HPDE6-E6E7 (cell line): Measurements from ENCODE around the gene AK9.
"Not testable (repeated sequence)": the region's sequence is repeated elsewhere in the genome, so short reads cannot be mapped to it uniquely, and the experiment has no call there.

Experiments
- DNase-seq: peaks from one replicate; pipeline ENCODE4 v3.0.0; 2011; ENCODE audit warnings: missing footprints; ENCODE audit errors: extremely low spot score

AK9 gene

GRCh38 chr6:109695468-109695867, 4.5 kb upstream of the AK9 start:
- DNase-seq, result no peak

DNA sequence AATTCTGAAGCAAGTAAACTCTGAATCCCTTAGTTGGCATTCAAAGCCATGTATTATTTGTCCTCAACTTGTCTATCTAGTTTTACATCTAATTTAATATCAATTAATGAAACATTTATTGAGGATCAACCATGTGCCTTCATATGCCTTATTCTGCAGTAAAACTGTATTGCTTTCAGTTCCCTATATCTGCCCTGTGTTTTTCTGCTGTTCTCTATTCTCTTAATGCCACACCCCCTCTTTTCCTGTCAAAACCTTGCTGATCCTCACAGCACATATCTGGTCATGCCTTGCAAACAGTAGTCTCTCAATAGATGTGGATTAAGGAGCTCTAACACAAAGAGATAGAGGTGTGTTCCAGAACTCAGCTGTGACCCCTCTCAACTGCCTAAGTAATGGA, 2.1 kb upstream of the AK9 start:
- DNase-seq, result no peak

DNA sequence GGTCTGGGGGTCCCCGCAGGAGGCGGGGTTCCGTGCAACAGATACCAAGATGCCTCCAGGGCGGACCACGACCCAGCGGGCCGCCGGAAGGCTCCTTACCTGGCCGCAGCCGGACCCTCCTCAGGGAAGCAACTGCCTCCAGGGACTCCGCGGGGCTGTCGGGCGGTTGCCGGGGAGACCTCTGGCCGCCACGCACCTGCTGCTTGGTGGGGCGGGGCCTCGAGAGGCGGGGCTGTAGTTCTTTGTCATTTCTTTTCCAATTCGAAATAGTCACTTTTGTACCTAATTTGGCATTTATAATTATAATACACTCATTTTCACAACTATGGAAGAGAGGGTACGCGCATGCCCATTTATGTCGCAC, 647 bp downstream of the AK9 start:
- no peak for DNase-seq

GRCh38 chr6:109687271-109687761, 3.7 kb downstream of the AK9 start:
- DNase-seq, result no peak

DNA sequence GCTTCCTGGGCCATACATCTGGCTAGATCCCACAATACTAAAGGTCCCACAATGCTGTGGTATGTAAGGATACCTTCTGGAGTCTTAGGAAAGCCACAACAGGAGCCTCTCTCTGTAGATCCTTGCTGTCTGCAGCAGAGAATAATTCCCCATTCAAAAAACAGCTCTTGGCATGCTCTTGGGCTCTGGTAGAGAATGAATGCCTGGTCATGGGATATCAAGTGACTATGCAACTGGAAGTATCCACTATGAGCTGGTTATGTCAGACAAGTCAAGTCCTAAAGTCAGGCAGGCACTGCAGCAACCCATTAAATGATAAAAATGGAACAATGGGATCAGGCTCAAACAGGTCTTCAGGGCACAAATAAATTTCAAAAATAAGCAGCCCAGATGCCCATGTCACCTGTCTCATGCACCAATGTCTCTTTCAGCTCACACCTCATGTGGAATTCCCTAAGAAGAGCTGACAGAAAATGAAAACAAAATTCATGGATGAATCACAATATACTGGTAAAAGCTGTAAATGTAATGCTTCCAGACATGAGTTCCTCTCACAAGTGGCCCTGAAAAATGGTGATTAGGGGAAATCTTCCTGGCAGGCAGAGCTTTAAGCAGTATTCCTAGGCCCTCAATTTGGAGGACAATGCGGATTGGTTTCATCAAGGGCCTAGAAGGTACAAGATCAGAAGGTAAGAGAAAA, 4.3 kb downstream of the AK9 start:
- DNase-seq, result no peak

GRCh38 chr6:109678661-109679505, 12.1 kb downstream of the AK9 start:
- not testable (repeated sequence) for DNase-seq

DNA sequence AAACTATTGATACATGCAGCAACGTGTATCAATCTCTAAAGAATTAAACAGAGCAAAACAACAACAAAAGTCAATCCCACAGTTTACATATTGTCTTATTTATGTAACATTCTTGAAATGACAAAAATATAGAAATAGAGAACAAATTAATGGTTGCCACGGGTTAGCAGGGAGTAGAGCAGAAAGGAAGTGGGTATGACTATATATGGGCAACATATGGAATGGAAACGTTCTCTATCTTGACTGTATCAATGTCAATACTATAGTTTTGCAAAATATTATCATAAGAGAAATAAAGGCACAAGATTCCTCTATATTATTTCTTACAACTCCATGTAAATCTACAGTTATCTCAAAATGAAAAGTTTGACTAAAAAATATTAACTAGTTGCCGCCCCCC, 12.8 kb downstream of the AK9 start:
- no peak for DNase-seq

DNA sequence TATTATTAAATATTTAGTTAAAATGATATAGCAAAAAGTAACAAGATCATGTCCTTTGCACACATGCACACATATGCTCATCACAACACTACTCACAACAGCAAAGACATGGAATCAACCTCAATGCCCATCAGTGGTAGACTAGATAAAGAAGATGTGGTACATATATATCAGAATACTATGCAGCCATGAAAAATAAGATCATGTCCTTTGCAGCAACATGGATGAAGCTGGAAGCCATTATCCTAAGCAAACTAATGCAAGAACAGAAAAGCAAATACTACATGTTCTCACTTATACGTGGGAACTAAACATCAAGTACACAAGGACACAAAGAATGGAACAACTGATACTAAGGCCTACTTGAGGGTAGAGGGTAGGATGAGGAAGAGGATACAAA, 14.3 kb downstream of the AK9 start:
- no peak for DNase-seq

DNA sequence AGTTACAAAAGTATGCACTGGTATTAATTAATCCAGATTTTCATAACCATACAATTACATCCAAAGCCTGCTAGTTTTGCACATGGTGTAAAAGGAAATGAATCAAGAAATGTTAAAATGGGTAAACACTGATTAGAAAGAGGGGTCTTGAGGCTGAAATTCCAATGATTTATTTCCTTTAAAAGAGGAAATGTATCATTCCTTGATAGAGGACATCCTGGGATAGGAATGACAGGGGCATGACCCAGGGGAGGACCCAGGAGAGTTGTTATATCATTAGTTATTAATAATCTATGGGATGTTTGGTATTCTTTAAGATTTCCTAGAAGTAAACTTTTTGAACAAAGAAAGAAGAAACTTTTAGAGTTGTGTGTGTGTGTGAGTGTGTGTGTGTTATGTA, 18.2 kb downstream of the AK9 start:
- DNase-seq, result no peak

DNA sequence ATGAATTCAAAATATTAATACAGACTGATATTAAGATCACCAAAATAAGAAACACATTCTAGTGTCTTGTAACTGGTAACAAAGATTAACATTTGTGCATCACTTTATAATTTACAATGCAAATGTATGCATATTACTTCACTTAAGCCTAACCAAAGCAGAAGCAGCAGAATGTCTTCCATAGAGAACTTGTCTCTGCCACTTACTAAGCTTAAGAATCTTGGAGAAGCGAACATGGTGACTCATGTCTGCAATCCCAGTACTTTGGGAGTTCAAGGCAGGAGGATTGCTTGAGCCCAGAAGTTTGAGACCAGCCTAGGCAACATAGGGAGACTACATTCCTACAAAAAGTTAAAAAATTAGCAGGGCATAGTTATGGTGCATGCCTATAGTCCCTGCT, 18.8 kb downstream of the AK9 start:
- no peak for DNase-seq

- DNase-seq, result no peak
Measured at GRCh38 chr6:109671733-109672132, 19.3 kb downstream of the AK9 start.

GRCh38 chr6:109669811-109670210, 21.2 kb downstream of the AK9 start:
- no peak for DNase-seq

GRCh38 chr6:109662192-109662591, 28.8 kb downstream of the AK9 start:
- no peak for DNase-seq

GRCh38 chr6:109660526-109661320, 30.3 kb downstream of the AK9 start:
- peak; percentile 10 for DNase-seq

GRCh38 chr6:109655761-109656262, 35.2 kb downstream of the AK9 start:
- no peak for DNase-seq

DNA sequence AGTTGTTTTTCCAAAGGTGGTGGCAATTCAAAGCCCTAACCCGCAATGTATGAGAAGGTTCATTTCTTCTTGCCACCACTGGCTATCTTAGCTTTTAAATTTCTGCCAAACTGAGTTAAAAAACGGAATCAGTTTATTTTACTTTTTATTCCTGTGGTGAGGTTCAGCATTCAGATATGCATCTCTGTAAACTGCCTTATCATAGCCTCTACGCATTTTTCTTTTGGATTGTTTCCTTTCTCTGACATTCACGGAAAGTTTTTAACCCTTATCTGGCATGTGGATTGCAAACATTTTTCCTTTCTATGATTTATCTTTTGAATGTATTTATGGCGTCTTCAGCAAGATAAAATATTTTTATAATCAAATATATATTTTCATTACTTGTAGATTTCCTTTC, 37.7 kb downstream of the AK9 start:
- no peak for DNase-seq

- DNase-seq, result no peak
Measured at GRCh38 chr6:109644131-109644530, 46.9 kb downstream of the AK9 start.

DNA sequence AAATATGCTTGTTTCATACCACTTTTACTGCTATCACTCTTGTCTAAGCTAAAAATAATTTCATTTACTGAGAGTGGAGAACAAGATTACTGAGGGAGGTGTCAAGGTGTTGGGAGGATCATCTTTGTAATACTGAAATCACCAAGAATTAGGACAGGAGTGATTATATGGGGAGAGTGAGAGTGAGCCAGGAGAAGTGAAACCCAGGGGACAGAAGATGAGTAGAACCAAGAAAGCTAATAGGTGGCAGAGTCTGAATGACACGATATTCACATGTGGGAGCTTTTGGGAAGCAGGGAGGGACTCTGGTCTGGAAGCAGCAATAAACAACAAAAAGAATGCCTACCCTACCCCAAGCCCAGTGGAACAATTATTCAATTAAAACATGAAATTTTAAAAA, 58.6 kb downstream of the AK9 start:
- DNase-seq, result no peak

DNA sequence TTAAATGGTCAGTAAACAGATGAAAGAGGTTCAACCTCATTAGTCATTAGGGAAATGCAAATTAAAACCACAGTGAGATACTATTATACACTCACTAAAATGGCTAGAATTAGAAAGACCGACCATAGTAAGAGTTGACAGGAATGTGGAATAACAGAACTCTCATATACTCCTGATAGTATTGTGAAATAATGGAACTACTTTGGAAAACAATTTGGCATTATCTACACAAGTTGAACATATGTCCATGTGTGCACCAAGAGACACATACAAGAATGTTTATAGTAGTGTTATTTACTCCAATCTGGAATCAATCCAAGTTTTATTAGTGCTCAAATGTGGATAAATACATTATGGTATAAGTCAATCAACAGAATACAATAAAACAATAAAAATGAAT, 59.6 kb downstream of the AK9 start:
- no peak for DNase-seq

- DNase-seq, result no peak
Measured at GRCh38 chr6:109628158-109629000, 62.6 kb downstream of the AK9 start.

DNA sequence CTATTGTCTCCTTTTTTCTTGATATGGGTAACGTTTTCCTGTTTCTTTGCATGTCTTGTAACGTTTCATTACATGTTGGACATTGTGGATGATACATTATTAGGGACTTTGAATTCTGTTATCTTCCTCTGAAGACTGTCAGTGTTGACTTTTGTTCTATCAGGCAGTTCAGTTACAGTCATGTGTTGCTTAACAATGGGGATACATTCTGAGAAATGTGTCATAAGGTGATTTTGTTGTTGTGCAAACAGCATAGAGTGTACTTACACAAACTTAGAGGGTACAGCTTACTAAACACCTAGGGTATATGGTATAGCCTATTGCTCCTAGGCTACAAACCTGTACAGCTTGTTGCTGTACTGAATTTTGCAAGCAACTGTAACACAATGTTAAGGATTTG, 64.7 kb downstream of the AK9 start:
- DNase-seq, result no peak
